ENCODE data around the gene ASPG.

Gene ASPG

GRCh38 chr14:104105071-104105821 is 19.7 kb downstream of the ASPG start:
- no peaks in the 10 kb centered on the region for H3K27me3 ChIP-seq (ENCODE audit: insufficient read depth, poor library complexity, severe bottlenecking)
- no peak for DNase-seq (ENCODE audit: low read depth in 1 of 2, low spot score in 1 of 2)
- no peak overlapping the region for H3K27ac ChIP-seq (replicated peaks)

GRCh38 chr14:104105822-104106470 is 20.4 kb downstream of the ASPG start:
- Histone ChIP-seq H3K4me3 (replicated peaks; ENCODE audit: insufficient read depth, low read length) (no peak overlapping the region), H3K27ac (replicated peaks) (no peak overlapping the region), H3K27me3 (ENCODE audit: insufficient read depth, poor library complexity, severe bottlenecking) (no peaks in the 10 kb centered on the region)
- DNase-seq (ENCODE audit: low read depth in 1 of 2, low spot score in 1 of 2): no peak
- TF ChIP-seq REST (IDR thresholded peaks at IDR 0.05; ENCODE audit: insufficient replicate concordance, low read depth) (no peak), SPI1 (IDR thresholded peaks at IDR 0.05; ENCODE audit: borderline replicate concordance, low read depth) (no peak), POLR2AphosphoS5 (IDR thresholded peaks at IDR 0.05; ENCODE audit: low read depth) (no peak), CTCF (IDR thresholded peaks at IDR 0.05; ENCODE audit: insufficient read depth, low read length) (no peak), GABPA (IDR thresholded peaks at IDR 0.05; ENCODE audit: low read depth) (no peak)

More at GRCh38 chr14:104105071-104105821, 19.7 kb downstream of the ASPG start:
- TF ChIP-seq SPI1 (IDR thresholded peaks at IDR 0.05; ENCODE audit: borderline replicate concordance, low read depth): no peak
- no peak for TF ChIP-seq CTCF (IDR thresholded peaks at IDR 0.05; ENCODE audit: insufficient read depth, low read length)
- TF ChIP-seq GABPA (IDR thresholded peaks at IDR 0.05; ENCODE audit: low read depth): no peak
- no peak for TF ChIP-seq POLR2AphosphoS5 (IDR thresholded peaks at IDR 0.05; ENCODE audit: low read depth)
- TF ChIP-seq REST (IDR thresholded peaks at IDR 0.05; ENCODE audit: insufficient replicate concordance, low read depth): no peak
- H3K4me3 ChIP-seq (replicated peaks; ENCODE audit: insufficient read depth, low read length): no peak overlapping the region

- no peak for TF ChIP-seq REST (IDR thresholded peaks at IDR 0.05; ENCODE audit: insufficient replicate concordance, low read depth)
- TF ChIP-seq CTCF (IDR thresholded peaks at IDR 0.05; ENCODE audit: insufficient read depth, low read length): no peak
- TF ChIP-seq SPI1 (IDR thresholded peaks at IDR 0.05; ENCODE audit: borderline replicate concordance, low read depth): no peak
- TF ChIP-seq POLR2AphosphoS5 (IDR thresholded peaks at IDR 0.05; ENCODE audit: low read depth): no peak
- TF ChIP-seq GABPA (IDR thresholded peaks at IDR 0.05; ENCODE audit: low read depth): no peak
- Histone ChIP-seq H3K27me3 (ENCODE audit: insufficient read depth, poor library complexity, severe bottlenecking) (no peaks in the 10 kb centered on the region), H3K27ac (replicated peaks) (no peak overlapping the region)
Measured at GRCh38 chr14:104106471-104106991, 21.0 kb downstream of the ASPG start.

More at GRCh38 chr14:104106471-104106991, 21.0 kb downstream of the ASPG start:
- no peak overlapping the region for H3K4me3 ChIP-seq (replicated peaks; ENCODE audit: insufficient read depth, low read length)
- no peak for DNase-seq (ENCODE audit: low read depth in 1 of 2, low spot score in 1 of 2)
